HL-60 (cell line): Measurements from ENCODE around the gene GABPA.

Experiments
- CTCF ChIP-seq: IDR thresholded peaks from one replicate; pipeline ENCODE4 v1.5.1; 2011; ENCODE audit warnings: low read length, control low read depth, inconsistent platforms; ENCODE audit not compliant: insufficient read depth
- GABPA ChIP-seq: IDR thresholded peaks from 2 replicates; pipeline ENCODE4 v1.6.1; 2012; ENCODE audit warnings: low read depth
- POLR2AphosphoS5 ChIP-seq: IDR thresholded peaks from 2 replicates; pipeline ENCODE4 v1.6.1; 2012; ENCODE audit warnings: low read depth
- SPI1 ChIP-seq: IDR thresholded peaks from 2 replicates; pipeline ENCODE4 v1.6.1; 2012; ENCODE audit warnings: low read depth, mild to moderate bottlenecking, borderline replicate concordance
- TF ChIP-seq, protein P1 (sequence below): IDR thresholded peaks from 2 replicates; pipeline ENCODE4 v1.6.1; 2012; ENCODE audit warnings: low read depth; ENCODE audit not compliant: insufficient replicate concordance

DNA sequence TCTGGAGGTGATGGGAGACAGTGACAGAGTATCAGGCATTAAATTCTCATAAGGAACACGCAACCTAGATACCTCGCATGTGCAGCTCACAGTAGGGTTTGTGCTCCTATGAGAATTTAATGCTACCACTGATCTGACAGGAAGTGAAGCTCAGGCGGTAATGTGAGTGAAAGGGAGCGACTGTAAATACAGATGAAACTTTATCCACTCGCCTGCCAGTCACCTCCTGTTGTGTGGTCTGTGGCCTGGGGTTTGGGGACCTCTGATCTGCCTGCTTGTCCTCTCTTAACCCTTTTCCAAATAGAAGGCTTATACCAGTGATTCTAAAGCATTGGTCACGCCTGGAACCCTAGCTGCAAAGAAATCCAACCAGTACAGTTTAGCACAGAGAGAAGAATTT lies 15.3 kb downstream of the GABPA start:
- TF ChIP-seq POLR2AphosphoS5, result no peak
- no peak for TF ChIP-seq CTCF
- TF ChIP-seq, protein P1, sequence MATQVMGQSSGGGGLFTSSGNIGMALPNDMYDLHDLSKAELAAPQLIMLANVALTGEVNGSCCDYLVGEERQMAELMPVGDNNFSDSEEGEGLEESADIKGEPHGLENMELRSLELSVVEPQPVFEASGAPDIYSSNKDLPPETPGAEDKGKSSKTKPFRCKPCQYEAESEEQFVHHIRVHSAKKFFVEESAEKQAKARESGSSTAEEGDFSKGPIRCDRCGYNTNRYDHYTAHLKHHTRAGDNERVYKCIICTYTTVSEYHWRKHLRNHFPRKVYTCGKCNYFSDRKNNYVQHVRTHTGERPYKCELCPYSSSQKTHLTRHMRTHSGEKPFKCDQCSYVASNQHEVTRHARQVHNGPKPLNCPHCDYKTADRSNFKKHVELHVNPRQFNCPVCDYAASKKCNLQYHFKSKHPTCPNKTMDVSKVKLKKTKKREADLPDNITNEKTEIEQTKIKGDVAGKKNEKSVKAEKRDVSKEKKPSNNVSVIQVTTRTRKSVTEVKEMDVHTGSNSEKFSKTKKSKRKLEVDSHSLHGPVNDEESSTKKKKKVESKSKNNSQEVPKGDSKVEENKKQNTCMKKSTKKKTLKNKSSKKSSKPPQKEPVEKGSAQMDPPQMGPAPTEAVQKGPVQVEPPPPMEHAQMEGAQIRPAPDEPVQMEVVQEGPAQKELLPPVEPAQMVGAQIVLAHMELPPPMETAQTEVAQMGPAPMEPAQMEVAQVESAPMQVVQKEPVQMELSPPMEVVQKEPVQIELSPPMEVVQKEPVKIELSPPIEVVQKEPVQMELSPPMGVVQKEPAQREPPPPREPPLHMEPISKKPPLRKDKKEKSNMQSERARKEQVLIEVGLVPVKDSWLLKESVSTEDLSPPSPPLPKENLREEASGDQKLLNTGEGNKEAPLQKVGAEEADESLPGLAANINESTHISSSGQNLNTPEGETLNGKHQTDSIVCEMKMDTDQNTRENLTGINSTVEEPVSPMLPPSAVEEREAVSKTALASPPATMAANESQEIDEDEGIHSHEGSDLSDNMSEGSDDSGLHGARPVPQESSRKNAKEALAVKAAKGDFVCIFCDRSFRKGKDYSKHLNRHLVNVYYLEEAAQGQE, result no peak
- TF ChIP-seq GABPA, result no peak
- TF ChIP-seq SPI1, result no peak
